HG03571 (cell line): ENCODE results near the gene CLCA2.

Experiments
- ATAC-seq: cut with Tn5 transposase; IDR thresholded peaks from one replicate; pipeline ENCODE4 v1.9.1; 2021; ENCODE audit not compliant: unreplicated experiment

CLCA2 gene

DNA sequence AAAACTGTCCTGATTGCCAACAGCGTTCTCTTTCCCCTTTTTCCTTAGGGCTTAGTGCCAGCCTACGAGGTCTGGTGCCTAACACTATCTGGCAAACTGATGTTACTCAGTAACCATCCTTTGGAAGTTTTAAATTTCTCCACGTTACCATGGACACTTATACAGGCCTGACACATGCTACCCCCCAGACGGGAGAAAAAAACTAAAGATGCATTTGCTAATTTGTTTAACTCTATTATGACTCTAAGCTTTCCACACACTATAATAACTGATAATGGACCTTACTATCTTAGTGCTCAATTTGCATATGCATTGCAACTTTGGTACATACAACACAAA, 81.6 kb downstream of the CLCA2 start:
- ATAC-seq: no peak
